NCI-H2227 (cell line): ENCODE results near the gene PDZRN3.
"Not testable (repeated sequence)": the region's sequence is repeated elsewhere in the genome, so short reads cannot be mapped to it uniquely, and the experiment has no call there.

Experiments used
- DNase-seq: peaks from one replicate; lab custom pipeline; 2025; ENCODE audit not compliant: unreplicated experiment; lab: John Stamatoyannopoulos, UW

Gene PDZRN3

GRCh38 chr3:73592154-73593144 lies 32.3 kb downstream of the PDZRN3 start:
- peak; percentile 77 for DNase-seq

DNA sequence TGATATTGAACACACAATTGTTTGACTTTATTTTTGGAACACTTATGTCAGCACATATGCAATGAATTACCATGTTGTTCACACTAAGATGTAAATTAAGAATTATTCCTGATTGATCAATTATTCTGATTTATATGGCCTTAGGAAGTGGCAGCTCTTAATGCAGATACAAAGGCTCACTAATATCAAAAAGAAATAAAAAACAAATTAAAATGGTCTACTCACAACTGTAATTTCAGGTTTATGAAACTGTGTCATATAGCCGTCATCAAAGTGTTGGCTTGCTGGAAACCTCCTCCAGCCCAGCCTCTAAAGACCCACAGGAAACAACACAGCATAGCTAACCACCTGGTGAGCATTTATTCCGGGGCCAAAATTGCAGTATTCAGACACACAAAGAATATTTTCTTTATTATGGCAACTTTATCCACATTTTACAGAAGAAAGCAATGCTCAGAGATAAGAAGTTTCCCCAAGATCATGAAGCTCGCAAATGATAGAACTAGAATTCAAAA lies 33.4 kb downstream of the PDZRN3 start:
- no peak for DNase-seq

GRCh38 chr3:73586628-73587027 lies 38.1 kb downstream of the PDZRN3 start:
- no peak for DNase-seq

DNA sequence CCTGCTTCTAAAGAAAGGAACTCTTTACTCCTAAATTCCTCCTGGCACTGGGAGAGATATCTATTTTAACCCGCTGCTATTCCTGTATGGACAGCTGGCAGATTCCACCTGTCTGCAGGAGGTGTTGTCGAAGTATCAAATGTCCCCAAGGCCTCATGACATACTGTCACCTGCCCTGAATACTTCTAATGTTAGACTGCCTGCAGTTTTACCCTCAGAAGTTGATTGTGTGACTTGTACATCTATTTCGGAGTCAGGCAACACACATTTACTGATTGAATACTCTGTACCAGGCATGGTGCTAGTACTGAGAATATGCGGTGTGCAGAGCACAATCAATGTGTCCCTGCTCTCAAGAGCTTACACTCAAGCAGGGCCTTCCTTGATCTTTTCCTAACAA lies 38.6 kb downstream of the PDZRN3 start:
- no peak for DNase-seq

GRCh38 chr3:73584873-73585272 lies 39.9 kb downstream of the PDZRN3 start:
- DNase-seq = no peak

- no peak for DNase-seq
Observed at GRCh38 chr3:73582535-73582934, 42.2 kb downstream of the PDZRN3 start.

GRCh38 chr3:73581134-73581846 lies 43.5 kb downstream of the PDZRN3 start:
- no peak for DNase-seq

- DNase-seq = no peak
Observed at GRCh38 chr3:73580343-73580742, 44.4 kb downstream of the PDZRN3 start.

DNA sequence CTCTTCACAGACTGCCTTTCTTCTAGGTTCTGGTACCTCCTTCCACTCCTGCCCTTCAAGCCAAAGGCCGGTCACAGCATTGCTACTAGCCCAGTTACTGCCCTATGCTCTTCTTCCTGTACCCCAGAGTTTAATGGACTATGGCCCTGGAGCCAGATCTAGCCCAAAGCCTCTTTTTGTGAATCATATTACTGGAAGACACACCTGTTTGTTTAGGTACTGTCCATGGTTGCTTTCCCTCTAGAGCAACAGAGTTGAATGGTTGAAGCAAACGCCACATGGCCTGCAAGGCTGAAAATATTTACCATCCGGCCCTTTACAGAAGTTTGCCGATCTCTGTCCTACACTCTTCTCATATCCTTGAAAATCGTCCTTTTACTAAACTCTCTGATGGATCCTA lies 47.0 kb downstream of the PDZRN3 start:
- DNase-seq = no peak

- no peak for DNase-seq
Observed at GRCh38 chr3:73576999-73577461, 47.7 kb downstream of the PDZRN3 start.

- DNase-seq = no peak
Observed at GRCh38 chr3:73575953-73576352, 48.8 kb downstream of the PDZRN3 start.

DNA sequence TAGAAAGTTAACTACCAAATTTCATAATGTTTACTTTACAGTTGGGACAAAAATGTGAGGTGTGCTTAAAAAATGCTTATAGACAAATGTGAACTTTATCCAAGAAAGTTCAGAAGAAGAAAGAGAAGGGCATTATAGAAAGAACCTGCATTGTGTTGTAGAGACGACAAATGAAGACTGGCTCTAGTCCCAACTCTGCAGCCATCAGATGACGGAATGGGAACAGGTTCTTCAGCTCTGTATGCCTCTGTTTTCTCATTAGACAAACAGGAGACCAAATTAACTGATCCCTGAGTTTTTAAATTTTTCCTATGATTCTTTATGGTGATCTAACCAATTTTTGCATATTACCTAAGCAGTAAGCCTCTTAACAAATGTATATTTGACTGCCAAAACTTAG lies 49.2 kb downstream of the PDZRN3 start:
- DNase-seq = no peak

DNA sequence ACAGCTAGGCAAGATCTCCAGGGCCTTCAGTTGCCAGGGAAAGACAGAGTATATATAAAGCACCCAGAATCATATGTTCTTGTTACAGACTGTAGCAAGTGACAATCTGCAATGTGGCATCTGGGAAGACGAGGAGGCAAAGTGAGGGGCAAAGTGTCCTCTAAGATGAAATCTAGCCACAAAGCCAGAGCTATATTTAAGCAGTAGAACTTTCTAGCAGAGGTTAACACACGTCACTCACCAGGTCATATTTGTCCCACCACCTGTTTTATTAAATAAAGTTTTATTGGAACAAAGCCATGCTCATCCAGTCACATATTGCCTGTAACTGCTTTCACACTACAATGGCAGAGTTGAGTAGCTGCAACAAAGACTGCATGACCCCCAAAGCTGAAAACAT lies 51.5 kb downstream of the PDZRN3 start:
- DNase-seq = no peak

DNA sequence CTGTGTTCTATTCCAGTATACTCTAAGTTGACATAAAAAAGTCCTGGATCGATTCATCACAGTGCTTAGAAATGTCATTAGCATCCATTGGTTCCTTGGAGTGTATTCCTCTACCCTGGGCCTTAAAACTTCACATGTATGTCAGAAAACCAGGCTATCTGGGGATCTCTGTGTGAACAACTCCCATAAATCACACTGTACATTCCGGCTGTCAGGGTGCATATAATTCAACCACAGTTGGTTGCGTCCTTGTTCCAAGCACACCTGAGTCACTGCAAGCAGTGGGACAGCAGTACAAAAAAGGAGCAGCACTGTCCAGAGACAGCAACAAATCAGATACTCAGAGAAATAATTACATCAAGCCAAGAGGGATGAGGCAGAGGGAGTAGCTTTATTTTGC lies 52.4 kb downstream of the PDZRN3 start:
- no peak for DNase-seq

DNA sequence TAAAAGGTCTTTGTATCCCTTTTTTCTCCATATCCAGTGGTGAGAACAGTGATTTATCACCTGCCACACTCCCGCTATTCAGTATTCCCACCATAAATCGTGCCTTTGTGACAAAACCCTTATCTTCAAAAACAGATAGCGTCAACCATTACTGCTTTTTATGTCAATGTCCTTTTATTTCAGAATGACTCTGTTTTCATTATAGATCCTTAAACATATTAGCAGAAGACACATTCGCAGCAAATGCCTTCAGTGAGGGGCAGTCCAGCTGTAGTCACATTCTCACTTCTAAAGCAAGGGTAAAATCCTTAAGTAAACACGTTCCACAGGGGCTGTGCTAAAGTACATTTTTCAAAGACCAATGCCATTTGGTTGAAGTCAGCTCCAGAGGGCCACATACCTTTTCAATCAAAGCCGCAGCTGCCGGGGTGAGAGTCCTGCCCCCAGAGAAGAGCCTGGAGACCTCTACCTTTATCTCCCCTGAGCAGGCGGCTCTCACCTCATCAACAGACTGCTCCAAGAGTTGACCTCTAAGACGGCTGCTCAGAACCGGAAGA lies 53.4 kb downstream of the PDZRN3 start:
- peak; percentile 47 for DNase-seq

- no peak for DNase-seq
Observed at GRCh38 chr3:73569246-73569760, 55.4 kb downstream of the PDZRN3 start.

DNA sequence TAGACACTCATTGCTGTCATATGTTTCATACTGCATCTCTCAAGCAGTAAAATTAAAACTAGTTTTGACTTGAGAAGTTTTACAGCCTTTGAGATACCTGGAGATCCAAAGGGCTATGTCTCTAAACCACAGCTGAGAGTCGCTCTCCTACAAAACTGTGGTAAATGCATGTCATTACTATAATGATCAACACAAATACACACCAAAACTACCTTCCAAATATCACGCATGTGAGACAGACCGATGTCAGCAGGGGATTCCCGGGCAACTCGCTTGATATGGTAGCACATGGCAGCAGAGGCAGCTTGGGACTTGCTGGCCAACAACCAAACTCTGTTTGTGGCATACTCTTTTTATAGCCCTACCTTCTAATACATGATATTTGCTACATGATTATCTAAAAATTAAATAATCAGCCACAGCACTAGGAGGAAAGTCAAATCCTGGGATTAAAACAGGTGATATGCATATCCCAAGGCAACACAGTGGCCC lies 56.3 kb downstream of the PDZRN3 start:
- DNase-seq = no peak

- DNase-seq = not testable (repeated sequence)
Observed at GRCh38 chr3:73565374-73565773, 59.4 kb downstream of the PDZRN3 start.

- DNase-seq = no peak
Observed at GRCh38 chr3:73563896-73564582, 60.7 kb downstream of the PDZRN3 start.

- no peak for DNase-seq
Observed at GRCh38 chr3:73561494-73561893, 63.2 kb downstream of the PDZRN3 start.
